Embryonic facial prominence (tissue), 1 donor: ENCODE results near the gene MLX.
"Not testable (repeated sequence)": the region's sequence is repeated elsewhere in the genome, so short reads cannot be mapped to it uniquely, and the experiment has no call there.

Source experiments
- DNase-seq: peaks from one replicate; pipeline ENCODE4 v3.0.0-alpha.2; 2016; ENCODE audit errors: extremely low spot score

MLX gene

DNA sequence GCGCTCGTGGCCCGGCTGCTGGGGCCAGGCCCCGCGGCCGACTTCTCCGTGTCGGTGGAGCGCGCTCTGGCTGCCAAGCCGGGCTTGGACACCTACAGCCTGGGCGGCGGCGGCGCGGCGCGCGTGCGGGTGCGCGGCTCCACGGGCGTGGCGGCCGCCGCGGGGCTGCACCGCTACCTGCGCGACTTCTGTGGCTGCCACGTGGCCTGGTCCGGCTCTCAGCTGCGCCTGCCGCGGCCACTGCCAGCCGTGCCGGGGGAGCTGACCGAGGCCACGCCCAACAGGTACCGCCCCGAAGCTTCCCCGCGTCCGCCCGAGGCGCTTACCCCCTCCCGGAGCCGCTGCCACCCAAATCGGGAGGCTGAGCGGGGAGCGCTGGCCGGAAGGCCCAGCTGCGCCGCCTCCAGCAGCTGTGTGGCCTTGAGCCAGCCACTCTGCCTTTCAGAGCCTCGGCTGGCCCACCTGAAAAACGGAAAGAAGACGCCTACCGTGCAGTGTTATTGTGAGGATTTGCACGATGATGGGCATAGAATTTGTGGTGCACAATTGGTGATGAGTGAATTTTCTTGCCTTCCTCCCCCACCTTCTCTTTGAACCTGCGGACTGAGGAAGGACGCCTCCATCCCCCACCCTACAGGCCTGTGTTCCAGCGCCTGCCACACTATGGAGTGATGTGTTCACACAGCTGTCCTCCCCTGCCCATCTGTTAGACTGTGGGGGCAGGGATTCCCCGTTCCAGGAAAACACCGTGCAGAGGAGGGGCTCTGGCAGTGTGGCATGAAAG lies 30.3 kb upstream of the MLX start:
- DNase-seq = no peak

GRCh38 chr17:42537156-42537805 lies 29.6 kb upstream of the MLX start:
- DNase-seq = no peak

DNA sequence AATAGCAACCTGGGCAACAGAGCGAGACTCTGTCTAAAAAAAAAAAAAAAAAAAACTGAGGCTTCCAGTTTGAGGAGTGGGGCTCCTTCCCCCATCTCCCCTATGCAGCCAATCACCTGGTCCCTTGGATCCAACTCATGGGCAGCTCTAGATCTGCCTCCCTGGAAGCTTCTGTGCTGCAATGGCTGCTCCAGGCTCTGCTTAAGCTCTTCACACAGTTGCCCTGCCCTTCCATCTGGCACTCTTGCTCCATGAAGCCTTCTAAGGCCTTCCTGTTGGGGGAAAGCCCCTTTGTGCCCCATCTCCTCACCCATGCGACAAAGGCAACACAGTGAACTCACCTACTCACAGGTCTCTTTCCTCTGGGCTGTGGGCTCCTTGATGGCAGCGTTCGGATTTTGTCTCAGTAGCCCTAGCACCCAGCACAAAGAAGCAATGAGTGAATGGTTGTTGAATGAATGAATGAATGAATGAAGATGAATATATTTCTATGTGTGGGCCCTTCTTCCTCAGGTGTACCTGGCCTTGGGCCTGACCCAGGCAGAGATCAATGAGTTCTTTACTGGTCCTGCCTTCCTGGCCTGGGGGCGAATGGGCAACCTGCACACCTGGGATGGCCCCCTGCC lies 29.0 kb upstream of the MLX start:
- no peak for DNase-seq

GRCh38 chr17:42538482-42538881 lies 28.4 kb upstream of the MLX start:
- DNase-seq = no peak

DNA sequence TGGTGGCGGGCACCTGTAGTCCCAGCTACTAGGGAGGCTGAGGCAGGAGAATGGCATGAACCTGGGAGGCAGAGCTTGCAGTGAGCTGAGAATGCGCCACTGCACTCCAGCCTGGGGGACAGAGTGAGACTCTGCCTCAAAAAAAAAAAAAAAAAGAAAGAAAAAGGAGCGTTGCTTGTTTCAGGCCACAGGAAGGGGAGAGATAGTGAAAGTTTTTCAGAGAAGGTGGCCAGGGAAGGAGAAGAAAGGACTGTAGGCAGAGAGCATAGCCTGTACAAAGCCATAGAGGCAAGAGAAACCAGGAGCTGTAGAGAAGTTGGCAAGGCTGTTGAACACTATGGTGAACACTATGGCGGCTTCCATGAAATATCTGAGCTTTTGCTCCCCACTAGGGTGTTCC lies 26.3 kb upstream of the MLX start:
- not testable (repeated sequence) for DNase-seq

GRCh38 chr17:42541041-42541833 lies 25.7 kb upstream of the MLX start:
- DNase-seq = no peak

GRCh38 chr17:42543190-42544079 lies 23.5 kb upstream of the MLX start:
- DNase-seq = no peak

DNA sequence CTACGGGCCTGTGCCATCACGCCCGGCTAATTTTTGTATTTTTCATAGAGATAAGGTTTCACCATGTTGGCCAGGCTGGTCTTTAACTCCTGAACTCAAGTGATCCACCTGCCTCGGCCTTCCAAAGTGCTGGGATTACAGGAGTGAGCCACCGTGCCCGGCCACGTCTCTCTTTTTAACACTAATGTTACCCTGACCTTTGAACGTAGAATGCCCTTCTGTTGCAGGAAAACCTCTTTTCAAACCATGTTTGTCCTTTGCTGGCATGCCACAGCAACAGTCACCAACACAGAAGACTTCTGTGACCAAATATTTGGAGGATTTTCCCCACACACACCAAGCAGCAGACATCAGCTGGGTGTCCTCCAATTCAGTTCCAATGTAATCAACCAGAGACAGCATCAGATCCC lies 22.0 kb upstream of the MLX start:
- DNase-seq = no peak

- not testable (repeated sequence) for DNase-seq
Measured at GRCh38 chr17:42545755-42546505, 21.0 kb upstream of the MLX start.

GRCh38 chr17:42547001-42547461 lies 19.9 kb upstream of the MLX start:
- no peak for DNase-seq

DNA sequence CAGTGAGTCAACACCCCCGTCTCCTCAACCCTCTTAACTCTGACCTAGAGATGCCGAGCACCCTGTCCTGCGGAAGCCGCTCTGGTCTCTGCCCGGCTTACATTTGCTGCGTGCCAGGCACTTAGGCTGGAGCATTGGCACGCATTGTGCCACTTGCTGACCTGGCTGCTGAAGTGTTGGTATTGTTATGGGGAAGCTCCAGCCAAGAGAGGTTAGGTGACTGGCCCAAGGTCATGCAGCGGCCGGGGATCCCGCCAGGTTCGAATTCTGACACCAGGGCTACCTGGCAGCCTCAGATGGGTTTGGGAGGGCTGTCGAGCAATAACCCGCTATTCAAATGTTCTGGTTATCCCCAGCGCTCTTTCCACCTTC lies 19.2 kb upstream of the MLX start:
- DNase-seq = no peak

DNA sequence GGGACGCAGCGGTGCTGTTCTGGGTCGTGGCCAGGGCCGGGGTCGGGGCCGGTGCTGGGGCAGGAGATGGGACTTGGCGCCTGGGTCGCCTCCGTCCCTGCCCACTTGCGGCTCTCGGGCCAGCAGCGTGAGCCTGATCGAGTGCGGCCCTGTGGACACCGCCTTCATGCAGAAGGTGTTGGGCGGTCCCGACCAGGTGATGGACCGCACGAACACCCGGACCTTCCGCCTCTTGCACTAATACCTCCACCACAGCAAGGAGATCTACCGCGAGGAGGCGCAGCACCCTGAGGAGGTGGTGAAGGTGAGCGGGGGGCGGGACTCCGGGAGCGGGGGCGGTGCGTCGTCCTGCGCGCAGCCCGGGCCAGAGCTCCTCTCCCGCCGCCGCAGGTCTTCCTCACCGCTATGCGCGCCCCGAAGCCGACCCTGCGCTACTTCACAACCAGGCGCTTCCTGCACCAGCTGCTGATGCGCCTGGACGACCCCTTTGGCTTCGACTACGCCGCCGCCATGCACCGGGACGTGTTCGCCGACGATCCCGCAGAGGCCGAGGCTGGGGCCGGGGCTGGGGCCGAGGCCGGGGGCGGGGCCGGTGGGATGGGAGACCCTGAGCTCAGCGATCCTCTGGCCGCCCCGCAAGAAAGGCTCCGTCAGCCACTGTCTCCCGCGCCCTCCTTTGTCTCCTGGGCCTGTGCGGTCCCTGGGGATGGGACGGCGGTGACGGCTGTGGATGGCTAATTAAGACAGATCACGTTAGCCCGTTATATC lies 18.6 kb upstream of the MLX start:
- peak; percentile 47 for DNase-seq

DNA sequence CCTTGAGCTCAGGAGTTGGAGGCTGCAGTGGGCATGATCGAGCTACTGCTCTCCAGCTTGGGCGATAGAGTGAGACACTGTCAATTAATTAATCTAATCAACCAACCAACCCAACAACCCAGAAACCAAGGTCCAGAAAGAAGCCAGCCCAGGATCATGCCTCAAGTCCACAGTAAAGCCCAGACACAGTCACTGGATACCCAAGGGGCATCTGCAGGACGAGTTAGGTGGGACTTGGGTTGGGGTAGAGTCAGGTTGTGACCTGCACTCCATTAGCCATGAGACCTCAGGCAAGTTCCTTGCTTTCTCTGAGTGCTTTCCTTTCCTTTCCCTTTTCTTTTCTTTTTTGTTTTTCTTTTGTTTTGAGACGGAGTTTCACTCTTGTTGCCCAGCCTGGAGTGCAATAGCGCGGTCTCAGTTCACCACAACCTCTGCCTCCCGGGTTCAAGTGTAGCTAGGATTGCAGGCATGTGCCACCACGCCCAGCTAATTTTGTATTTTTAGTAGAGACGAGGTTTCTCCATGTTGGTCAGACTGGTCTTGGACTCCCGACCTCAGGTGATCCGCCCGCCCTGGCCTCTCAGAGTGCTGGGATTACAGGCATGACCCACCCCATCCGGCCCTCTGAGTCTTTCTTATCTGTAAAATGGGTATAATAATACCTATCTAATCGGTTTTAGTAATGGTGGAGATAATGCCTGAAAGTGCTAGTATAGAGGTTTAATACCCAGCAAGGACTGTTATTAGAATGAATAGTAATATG lies 17.7 kb upstream of the MLX start:
- no peak for DNase-seq

GRCh38 chr17:42552736-42553135 lies 14.2 kb upstream of the MLX start, which contains the start of gene HSD17B1:
Gene HSD17B1, plus strand, starts transcription at chr17:42552923. Its CDS starts 11 bp downstream, at chr17:42552934.
- not testable (repeated sequence) for DNase-seq

DNA sequence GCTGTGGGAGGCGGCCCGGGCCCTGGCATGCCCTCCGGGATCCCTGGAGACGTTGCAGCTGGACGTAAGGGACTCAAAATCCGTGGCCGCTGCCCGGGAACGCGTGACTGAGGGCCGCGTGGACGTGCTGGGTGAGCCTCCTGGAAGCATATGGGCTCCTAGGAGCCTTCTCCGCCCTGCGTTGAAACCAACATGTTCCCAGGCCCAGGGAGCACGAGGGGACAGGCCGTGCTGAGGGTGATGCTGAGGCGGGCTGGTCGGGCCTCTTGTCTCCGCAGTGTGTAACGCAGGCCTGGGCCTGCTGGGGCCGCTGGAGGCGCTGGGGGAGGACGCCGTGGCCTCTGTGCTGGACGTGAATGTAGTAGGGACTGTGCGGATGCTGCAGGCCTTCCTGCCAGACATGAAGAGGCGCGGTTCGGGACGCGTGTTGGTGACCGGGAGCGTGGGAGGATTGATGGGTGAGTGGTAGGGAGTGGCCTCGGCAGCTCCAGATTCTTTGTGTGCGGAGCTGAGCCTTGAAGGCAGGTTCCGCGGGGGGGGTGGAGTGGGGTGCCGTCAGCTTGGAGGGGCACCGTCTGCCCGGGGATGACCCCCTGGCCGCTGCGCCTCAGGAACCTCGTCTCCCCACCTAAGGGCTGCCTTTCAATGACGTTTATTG lies 13.6 kb upstream of the MLX start:
- no peak for DNase-seq

DNA sequence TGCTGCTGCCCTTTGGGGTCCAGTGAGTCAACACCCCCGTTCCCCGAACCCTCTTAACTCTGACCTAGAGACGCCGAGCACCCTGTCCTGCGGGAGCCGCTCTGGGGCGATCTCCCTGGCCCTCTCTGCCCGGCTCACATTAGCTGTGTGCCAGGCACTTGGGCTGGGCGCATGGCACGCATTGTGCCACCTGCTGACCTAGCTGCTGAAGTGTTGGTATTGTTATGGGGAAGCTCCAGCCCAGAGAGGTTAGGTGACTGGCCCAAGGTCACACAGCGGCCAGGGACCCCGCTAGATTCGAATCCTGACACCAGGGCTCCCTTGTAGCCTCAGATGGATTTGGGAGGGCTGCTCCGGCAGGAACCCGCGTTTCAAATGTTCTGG lies 13.0 kb upstream of the MLX start:
- DNase-seq = no peak

DNA sequence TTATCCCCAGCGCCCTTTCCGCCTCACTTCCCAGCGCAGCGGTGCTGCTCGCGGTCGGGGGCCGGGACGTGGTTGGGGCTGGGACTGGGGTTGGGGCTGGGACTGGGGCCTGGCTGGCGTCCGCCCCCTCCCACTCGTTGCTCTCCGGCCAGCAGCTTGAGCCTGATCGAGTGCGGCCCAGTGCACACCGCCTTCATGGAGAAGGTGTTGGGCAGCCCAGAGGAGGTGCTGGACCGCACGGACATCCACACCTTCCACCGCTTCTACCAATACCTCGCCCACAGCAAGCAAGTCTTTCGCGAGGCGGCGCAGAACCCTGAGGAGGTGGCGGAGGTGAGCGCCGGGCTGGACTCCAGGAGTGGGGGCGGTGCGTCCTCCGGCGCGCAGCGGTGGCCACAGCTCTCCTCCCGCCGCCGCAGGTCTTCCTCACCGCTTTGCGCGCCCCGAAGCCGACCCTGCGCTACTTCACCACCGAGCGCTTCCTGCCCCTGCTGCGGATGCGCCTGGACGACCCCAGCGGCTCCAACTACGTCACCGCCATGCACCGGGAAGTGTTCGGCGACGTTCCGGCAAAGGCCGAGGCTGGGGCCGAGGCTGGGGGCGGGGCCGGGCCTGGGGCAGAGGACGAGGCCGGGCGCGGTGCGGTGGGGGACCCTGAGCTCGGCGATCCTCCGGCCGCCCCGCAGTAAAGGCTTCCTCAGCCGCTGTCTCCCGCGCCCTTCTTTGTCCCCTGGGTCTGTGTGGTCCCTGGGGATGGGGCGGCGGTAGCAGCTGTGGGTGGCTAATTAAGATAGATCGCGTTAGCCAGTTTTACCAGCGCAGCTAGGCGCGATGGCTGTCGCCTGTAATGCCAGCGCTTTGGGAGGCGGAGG lies 12.4 kb upstream of the MLX start:
- DNase-seq = peak; percentile 74
